Panc1 (cell line): Measurements from ENCODE around the gene EMC9. TPM values are rescaled to one million over a fixed set of nuclear protein-coding genes. Genes with fewer than 3 reads are reported as not detected.

Experiments used
- ATAC-seq: fragments of 200-7000 bp; cut with Tn5 transposase; 2 replicates; pipeline ENCODE4 v1.9.1; 2020; ENCODE audit warnings: mild to moderate bottlenecking, moderate library complexity
- BruUV-seq: library from RNA; stranded (reverse); fragments of 400-500 nt; replicated peaks from 2 replicates; lab custom pipeline; 2021; lab: Mats Ljungman, UMichigan
- CTCF ChIA-PET: fragments of 300-600 bp; sonication (Branson Sonifier 250); formaldehyde crosslinking; loops from one replicate; lab custom pipeline; 2022; ENCODE audit warnings: antibody characterized with exemption; lab: Charles Lee
- POLR2A ChIA-PET: fragments of 300-600 bp; sonication (Branson Sonifier 250); formaldehyde crosslinking; loops from one replicate; lab custom pipeline; 2022; ENCODE audit warnings: antibody characterized with exemption; lab: Charles Lee
- DNase-seq: peaks from one replicate; pipeline ENCODE4 v3.0.0-alpha.2; 2010; ENCODE audit warnings: low read depth, low spot score
- H3K27ac ChIP-seq: 2 replicates; pipeline ENCODE4 v1.5.1; 2011; ENCODE audit warnings: mild to moderate bottlenecking, low read length, inconsistent platforms
- H3K27me3 ChIP-seq: fragments of 200-500 bp; sonication (Bioruptor generic); 2 replicates; pipeline ENCODE4 v1.6.0; 2014; ENCODE audit warnings: low read length, inconsistent platforms; ENCODE audit not compliant: control insufficient read depth, insufficient read depth
- H3K36me3 ChIP-seq: fragments of 200-500 bp; sonication (Bioruptor generic); 2 replicates; pipeline ENCODE4 v1.5.1; 2014; ENCODE audit warnings: inconsistent platforms, mild to moderate bottlenecking, low read length, moderate library complexity; ENCODE audit not compliant: control insufficient read depth, insufficient read depth
- H3K4me1 ChIP-seq: 2 replicates; pipeline ENCODE4 v1.5.1; 2011; ENCODE audit warnings: inconsistent platforms, mild to moderate bottlenecking, low read length, moderate library complexity; ENCODE audit not compliant: control insufficient read depth, insufficient read depth
- H3K4me3 ChIP-seq, 2 experiments: 2 replicates each; pipeline ENCODE4 v1.5.1; 2011 to 2012; ENCODE audit warnings: low read depth in 2 of 2, low read length in 2 of 2, mild to moderate bottlenecking in 2 of 2, inconsistent platforms in 1 of 2, moderate library complexity in 1 of 2
- H3K9me3 ChIP-seq: fragments of 200-500 bp; sonication (Bioruptor generic); 2 replicates; pipeline ENCODE4 v1.5.1; 2014; ENCODE audit warnings: low read depth, mild to moderate bottlenecking, inconsistent platforms, low read length, moderate library complexity; ENCODE audit not compliant: control insufficient read depth, insufficient read depth
- CTCF ChIP-seq: fragments of 450-650 bp; IDR thresholded peaks from 2 replicates; pipeline ENCODE4 v1.5.1; 2017; ENCODE audit warnings: mild to moderate bottlenecking
- POLR2AphosphoS5 ChIP-seq: IDR thresholded peaks from 2 replicates; pipeline ENCODE4 v1.6.1; 2012; ENCODE audit warnings: mild to moderate bottlenecking, low read depth, low read length, moderate library complexity
- REST ChIP-seq, 2 experiments: IDR thresholded peaks; 2 replicates each; pipeline ENCODE4 v1.6.1; 2011 to 2012; ENCODE audit warnings: low read depth in 2 of 2, control low read depth in 1 of 2, low read length in 1 of 2, mild to moderate bottlenecking in 1 of 2, moderate library complexity in 1 of 2; ENCODE audit not compliant: insufficient read depth in 1 of 2
- SIN3A ChIP-seq: IDR thresholded peaks from 2 replicates; pipeline ENCODE4 v1.6.1; 2012; ENCODE audit warnings: low read depth, mild to moderate bottlenecking, low read length, moderate library complexity, borderline replicate concordance; ENCODE audit not compliant: insufficient read depth
- TCF7L2 ChIP-seq: IDR thresholded peaks from 2 replicates; pipeline ENCODE4 v1.6.1; 2011; ENCODE audit warnings: mild to moderate bottlenecking, low read depth, low read length, inconsistent platforms
- in situ Hi-C: cut with HindIII; loops from 2 replicates; pipeline ENCODE4 v1.10.0; 2016; ENCODE audit warnings: low sequenced_read_pairs, low pct_unique_long_range_greater_than_20kb
- intact Hi-C: fragments of 100-400 bp; cut with micrococcal nuclease; formaldehyde crosslinking; loops from one replicate; pipeline ENCODE4 v1.10.0; 2022; ENCODE audit not compliant: unreplicated experiment
- total RNA-seq: library from RNA; stranded (reverse); gene quantifications from one replicate; pipeline ENCODE4 v1.2.1, GENCODE V29; 2021; ENCODE audit not compliant: unreplicated experiment

The EMC9 gene
- total RNA-seq, 1 experiment from 2014 or later = 42.5 TPM

DNA sequence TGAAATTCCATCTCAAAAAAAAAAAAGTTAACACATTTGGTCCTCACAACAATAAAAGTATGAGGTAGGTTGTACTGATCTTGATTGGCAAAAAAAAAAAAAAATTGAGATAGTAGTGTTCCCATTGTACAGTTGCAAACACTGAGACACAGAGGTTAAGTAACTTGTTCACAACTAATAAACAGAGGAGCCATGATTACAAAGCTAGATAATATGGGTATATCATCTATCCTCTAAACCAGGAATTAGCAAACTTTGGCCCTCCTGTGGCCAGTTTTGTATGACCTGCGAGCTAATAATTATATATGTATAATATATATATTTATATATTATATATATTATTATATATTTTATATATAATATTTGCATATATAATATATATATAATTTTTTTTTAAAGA lies 7.7 kb downstream of the EMC9 start:
- H3K9me3 ChIP-seq = no peaks in the 10 kb centered on the region
- H3K27ac ChIP-seq = no peak overlapping the region
- ATAC-seq (no peak), DNase-seq (no peak)
- no peaks in the 10 kb centered on the region for H3K27me3 ChIP-seq
- TF ChIP-seq REST (IDR thresholded peaks at IDR 0.05; ENCODE audit: insufficient read depth in 1 of 2, low read depth in 2 of 2, low read length in 1 of 2) = no peak
- no peak for TF ChIP-seq SIN3A
- TF ChIP-seq CTCF = no peak
- no peak for TF ChIP-seq POLR2AphosphoS5
- no peak for TF ChIP-seq TCF7L2
- in situ Hi-C loops (no loop called here), intact Hi-C loops (no loop called here)
- no peaks in the 10 kb centered on the region; the same call in 1 of the 2 replicates for H3K36me3 ChIP-seq
- peaks cover 22% of the 10 kb centered on the region for H3K4me1 ChIP-seq
- POLR2A ChIA-PET = no interaction called here
- no peak overlapping the region for H3K4me3 ChIP-seq
- no TSS peak for BruUV-seq
- CTCF ChIA-PET = no interaction called here

DNA sequence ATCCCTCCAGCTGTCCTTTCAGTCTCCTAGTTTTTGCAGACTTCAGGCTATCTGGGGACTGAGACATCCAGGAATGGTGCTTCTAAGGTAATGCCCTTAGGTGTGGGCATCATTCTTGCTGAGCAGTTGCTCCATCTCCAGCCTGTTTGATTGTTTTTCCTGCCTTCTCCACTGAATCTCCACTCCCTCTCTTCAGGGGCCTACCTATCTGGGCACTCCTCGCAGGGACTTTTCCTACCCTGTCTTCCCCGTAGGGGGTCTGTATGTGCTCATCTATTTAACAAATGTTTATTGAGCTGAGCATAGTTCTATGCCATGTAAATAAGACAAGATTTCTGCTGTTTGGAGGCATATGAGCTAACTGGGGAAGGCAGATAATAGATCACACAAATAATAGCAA lies 8.4 kb downstream of the EMC9 start:
- ATAC-seq (no peak), DNase-seq (no peak)
- in situ Hi-C loops (no loop called here), intact Hi-C loops (no loop called here)
- no peaks in the 10 kb centered on the region; the same call in 1 of the 2 replicates for H3K36me3 ChIP-seq
- H3K9me3 ChIP-seq = no peaks in the 10 kb centered on the region
- H3K27ac ChIP-seq = no peak overlapping the region
- H3K4me1 ChIP-seq = peaks cover 15% of the 10 kb centered on the region
- no TSS peak for BruUV-seq
- no peaks in the 10 kb centered on the region for H3K27me3 ChIP-seq
- ChIA-PET CTCF (no interaction called here), POLR2A (no interaction called here)
- TF ChIP-seq CTCF (no peak), SIN3A (no peak), REST (IDR thresholded peaks at IDR 0.05; ENCODE audit: insufficient read depth in 1 of 2, low read depth in 2 of 2, low read length in 1 of 2) (no peak), POLR2AphosphoS5 (no peak), TCF7L2 (no peak)
- H3K4me3 ChIP-seq = no peak overlapping the region
